BJ (cell line): ENCODE data around the gene NIN. TPM values are rescaled to one million over a fixed set of nuclear protein-coding genes. Genes with fewer than 3 reads are reported as not detected.

Source experiments
- CTCF ChIA-PET: fragments of 350-600 bp; formaldehyde crosslinking; extraction: SDS; loops from one replicate; lab custom pipeline; 2021; ENCODE audit warnings: antibody characterized with exemption, inconsistent platforms; lab: Yijun Ruan, JAX
- POLR2A ChIA-PET: fragments of 300-600 bp; sonication (Branson Sonifier 250); formaldehyde crosslinking; extraction: SDS; loops from one replicate; lab custom pipeline; 2021; ENCODE audit warnings: antibody characterized with exemption; lab: Charles Lee
- DNase-seq: peaks from one replicate; pipeline ENCODE4 v3.0.0-alpha.2; 2011; ENCODE audit warnings: low read depth
- H3K27me3 ChIP-seq: 2 replicates; pipeline ENCODE4 v1.6.0; 2011; ENCODE audit warnings: low read length; ENCODE audit not compliant: control insufficient read depth, insufficient read depth
- H3K36me3 ChIP-seq: 2 replicates; pipeline ENCODE4 v1.5.1; 2011; ENCODE audit warnings: low read length; ENCODE audit not compliant: control insufficient read depth, insufficient read depth
- H3K4me3 ChIP-seq: 2 replicates; pipeline ENCODE4 v1.5.1; 2011; ENCODE audit warnings: low read depth, mild to moderate bottlenecking, control low read depth, low read length
- CTCF ChIP-seq: IDR thresholded peaks from 2 replicates; pipeline ENCODE4 v1.5.1; 2011; ENCODE audit warnings: low read depth, mild to moderate bottlenecking, control low read depth, inconsistent platforms, low read length, moderate library complexity; ENCODE audit not compliant: insufficient read depth
- polyA plus RNA-seq: library from polyadenylated mRNA; depleted of rRNA; stranded (reverse); fragments of >200 nt; gene quantifications from 2 replicates; pipeline ENCODE4 v1.2.3, GENCODE V29; 2011

NIN gene
- polyA plus RNA-seq, 1 experiment, result 11.4 TPM

GRCh38 chr14:50813544-50813863 lies 17.5 kb downstream of the NIN start:
- DNase-seq, result no peak
- CTCF ChIA-PET, result no interaction called here
- POLR2A ChIA-PET, result no interaction called here

GRCh38 chr14:50812856-50813543 lies 18.0 kb downstream of the NIN start:
- Histone ChIP-seq H3K36me3 (no peaks in the 10 kb centered on the region), H3K4me3 (no peak overlapping the region), H3K27me3 (no peaks in the 10 kb centered on the region)
- ChIA-PET POLR2A (no interaction called here), CTCF (interaction anchor here (1.5 kb wide), 1 partner anchor 8 kb away, joined by 4 read pairs; no protein-coding TSS in a partner anchor)
- no peak for DNase-seq
- TF ChIP-seq CTCF, result no peak

More at GRCh38 chr14:50813544-50813863, 17.5 kb downstream of the NIN start:
- Histone ChIP-seq H3K36me3 (no peaks in the 10 kb centered on the region), H3K4me3 (no peak overlapping the region), H3K27me3 (no peaks in the 10 kb centered on the region)
- no peak for TF ChIP-seq CTCF

GRCh38 chr14:50812180-50812579 lies 18.8 kb downstream of the NIN start:
- H3K36me3 ChIP-seq, result no peaks in the 10 kb centered on the region
- no peak for DNase-seq
- ChIA-PET POLR2A (no interaction called here), CTCF (interaction anchor here (1.5 kb wide), 1 partner anchor 9 kb away, joined by 4 read pairs; no protein-coding TSS in a partner anchor)
- H3K4me3 ChIP-seq, result no peak overlapping the region
- H3K27me3 ChIP-seq, result no peaks in the 10 kb centered on the region
- no peak for TF ChIP-seq CTCF

GRCh38 chr14:50808053-50808452 lies 22.9 kb downstream of the NIN start:
- Histone ChIP-seq H3K36me3 (no peaks in the 10 kb centered on the region), H3K27me3 (no peaks in the 10 kb centered on the region), H3K4me3 (no peak overlapping the region)
- ChIA-PET POLR2A (no interaction called here), CTCF (interaction anchor here (1.5 kb wide), 1 partner anchor 11 kb away, joined by 4 read pairs; no protein-coding TSS in a partner anchor)
- no peak for DNase-seq
- TF ChIP-seq CTCF, result no peak

DNA sequence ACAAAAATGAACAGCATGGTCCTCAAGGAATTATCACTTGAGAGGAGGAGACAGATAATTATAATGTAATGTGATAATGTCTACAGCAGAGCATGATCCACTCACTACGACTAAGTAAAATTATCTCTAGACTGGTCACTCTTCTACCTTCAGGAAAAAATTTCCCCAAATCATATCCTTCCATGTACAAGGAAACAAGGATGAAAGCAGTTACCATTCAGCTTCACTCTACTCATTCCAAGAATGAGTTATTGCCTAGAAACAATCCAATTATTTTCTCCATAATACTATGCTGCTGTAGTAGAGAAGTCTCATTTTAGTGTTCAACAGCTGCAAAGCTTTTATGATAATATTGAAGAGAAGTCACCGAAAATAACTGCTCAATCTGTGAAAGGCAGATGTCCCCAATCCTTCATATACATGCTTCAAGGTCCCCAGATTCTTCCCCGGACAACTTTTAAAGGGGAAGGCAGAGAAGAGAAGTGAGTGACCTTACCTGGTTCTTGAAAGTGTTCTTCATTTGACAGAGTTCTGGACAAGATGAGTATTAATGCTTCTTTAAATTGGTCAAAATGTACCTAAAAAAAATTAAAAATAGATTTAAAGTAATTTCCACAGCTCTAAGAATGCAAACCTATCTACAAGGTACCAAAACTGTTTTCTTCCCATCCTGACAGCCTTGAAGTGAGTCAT lies 24.6 kb downstream of the NIN start:
- CTCF ChIA-PET, result interaction anchor here (0.9 kb wide), 1 partner anchor 17 kb away, joined by 3 read pairs; no protein-coding TSS in a partner anchor
- Histone ChIP-seq H3K27me3 (no peaks in the 10 kb centered on the region), H3K4me3 (no peak overlapping the region), H3K36me3 (no peaks in the 10 kb centered on the region)
- TF ChIP-seq CTCF, result no peak
- POLR2A ChIA-PET, result no interaction called here
- DNase-seq, result no peak
